ENCODE results near the gene AQP1. TPM values are rescaled to one million over a fixed set of nuclear protein-coding genes. Genes with fewer than 3 reads are reported as not detected.

Gene AQP1
- polyA plus RNA-seq, 1 donor (not counting 4 experiments of a cell fraction or from before 2014, with no cell fraction given), result 0.07 TPM

DNA sequence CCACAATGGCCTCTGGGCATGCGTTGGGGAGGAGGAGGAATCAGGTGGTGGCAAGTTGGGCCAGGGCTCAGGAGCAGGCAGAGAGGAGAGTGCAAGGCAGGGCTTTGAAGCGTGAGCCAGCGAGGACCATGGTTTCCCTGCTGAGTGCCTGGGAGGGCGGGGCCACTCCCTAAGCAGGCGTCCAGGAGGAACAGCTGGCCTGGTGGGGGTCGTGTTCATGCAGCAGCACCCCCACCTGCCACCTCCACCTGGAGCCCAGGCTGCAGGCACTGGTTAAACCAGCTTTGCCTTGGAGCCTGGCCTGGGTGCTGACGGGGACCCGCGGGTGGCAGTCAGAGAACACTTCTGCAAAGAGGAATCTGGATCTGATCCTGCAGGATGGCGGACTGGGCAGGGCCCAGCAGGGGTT, 24.2 kb upstream of the AQP1 start:
- FAIRE-seq, result no peak
- Histone ChIP-seq H2AFZ (ENCODE audit: control insufficient read depth, low read length) (no peak overlapping the region), H3K79me2 (ENCODE audit: control insufficient read depth, insufficient read depth, low read length) (no peaks in the 10 kb centered on the region), H3K4me2 (ENCODE audit: control insufficient read depth, extremely low read depth, insufficient read depth, low read depth, low read length) (no peak overlapping the region), H3K27me3 (ENCODE audit: control insufficient read depth, extremely low read depth, insufficient read depth, low read length) (peaks cover 16% of the 10 kb centered on the region), H3K36me3 (ENCODE audit: control insufficient read depth in 2 of 2, extremely low read depth in 1 of 2, insufficient read depth in 2 of 2, low read length in 2 of 2) (no peaks in the 10 kb centered on the region), H3K27ac (ENCODE audit: control insufficient read depth, insufficient read depth, low read length) (no peak overlapping the region), H3K4me3 (ENCODE audit: control insufficient read depth in 2 of 3, extremely low read depth in 1 of 3, insufficient read depth in 2 of 3, low read depth in 1 of 3, low read length in 3 of 3) (no peak overlapping the region), H4K20me1 (ENCODE audit: control insufficient read depth, extremely low read depth, insufficient read depth, low read length) (no peaks in the 10 kb centered on the region), H3K9ac (ENCODE audit: control insufficient read depth, extremely low read depth, insufficient read depth, low read length) (no peak overlapping the region), H3K9me1 (ENCODE audit: control insufficient read depth, extremely low read depth, insufficient read depth, low read length) (no peaks in the 10 kb centered on the region), H3K9me3 (ENCODE audit: control insufficient read depth, low read depth, low read length) (no peaks in the 10 kb centered on the region), H3K4me1 (ENCODE audit: control insufficient read depth, extremely low read depth, insufficient read depth, low read length) (no peaks in the 10 kb centered on the region)
- DNase-seq (ENCODE audit: low read depth, low spot score), result no peak
- TF ChIP-seq, protein P1, sequence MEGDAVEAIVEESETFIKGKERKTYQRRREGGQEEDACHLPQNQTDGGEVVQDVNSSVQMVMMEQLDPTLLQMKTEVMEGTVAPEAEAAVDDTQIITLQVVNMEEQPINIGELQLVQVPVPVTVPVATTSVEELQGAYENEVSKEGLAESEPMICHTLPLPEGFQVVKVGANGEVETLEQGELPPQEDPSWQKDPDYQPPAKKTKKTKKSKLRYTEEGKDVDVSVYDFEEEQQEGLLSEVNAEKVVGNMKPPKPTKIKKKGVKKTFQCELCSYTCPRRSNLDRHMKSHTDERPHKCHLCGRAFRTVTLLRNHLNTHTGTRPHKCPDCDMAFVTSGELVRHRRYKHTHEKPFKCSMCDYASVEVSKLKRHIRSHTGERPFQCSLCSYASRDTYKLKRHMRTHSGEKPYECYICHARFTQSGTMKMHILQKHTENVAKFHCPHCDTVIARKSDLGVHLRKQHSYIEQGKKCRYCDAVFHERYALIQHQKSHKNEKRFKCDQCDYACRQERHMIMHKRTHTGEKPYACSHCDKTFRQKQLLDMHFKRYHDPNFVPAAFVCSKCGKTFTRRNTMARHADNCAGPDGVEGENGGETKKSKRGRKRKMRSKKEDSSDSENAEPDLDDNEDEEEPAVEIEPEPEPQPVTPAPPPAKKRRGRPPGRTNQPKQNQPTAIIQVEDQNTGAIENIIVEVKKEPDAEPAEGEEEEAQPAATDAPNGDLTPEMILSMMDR (optimal IDR thresholded peaks at IDR 0.05 in 1 of 3, IDR thresholded peaks at IDR 0.05 in 1 of 3, conservative IDR thresholded peaks at IDR 0.05 in 1 of 3; ENCODE audit: extremely low read depth in 1 of 3, insufficient read depth in 2 of 3, low read length in 3 of 3), result no peak
- no peak for TF ChIP-seq EZH2 (IDR thresholded peaks at IDR 0.05; ENCODE audit: low read length)
- dilution Hi-C loops (cut with MboI; ENCODE audit: extremely low pct_ligation_motif_present, low sequenced_read_pairs), result no loop called here

DNA sequence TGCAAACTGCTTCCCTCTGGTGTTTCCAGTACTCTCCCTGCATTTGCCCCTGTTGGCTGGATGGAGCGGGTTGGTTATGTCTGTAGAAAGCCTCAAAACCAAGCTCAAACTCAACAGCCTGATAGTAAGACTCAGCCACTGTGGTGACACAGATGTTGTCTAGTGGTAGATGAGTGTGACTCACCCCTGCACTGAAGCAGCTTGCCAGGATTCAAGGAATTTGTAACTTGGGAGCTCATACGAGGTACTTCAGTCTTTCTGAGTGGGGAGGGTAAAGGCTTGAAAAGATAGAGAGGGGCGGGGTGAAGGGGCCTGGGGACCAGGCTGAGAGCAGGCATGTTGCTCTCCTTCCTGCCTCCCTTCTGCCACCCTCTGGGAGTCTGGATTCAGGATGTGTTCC, 22.9 kb upstream of the AQP1 start:
- Histone ChIP-seq H3K9me3 (ENCODE audit: control insufficient read depth, low read depth, low read length) (no peaks in the 10 kb centered on the region), H3K4me2 (ENCODE audit: control insufficient read depth, extremely low read depth, insufficient read depth, low read depth, low read length) (no peak overlapping the region), H3K9me1 (ENCODE audit: control insufficient read depth, extremely low read depth, insufficient read depth, low read length) (no peaks in the 10 kb centered on the region), H2AFZ (ENCODE audit: control insufficient read depth, low read length) (no peak overlapping the region), H4K20me1 (ENCODE audit: control insufficient read depth, extremely low read depth, insufficient read depth, low read length) (no peaks in the 10 kb centered on the region), H3K4me1 (ENCODE audit: control insufficient read depth, extremely low read depth, insufficient read depth, low read length) (no peaks in the 10 kb centered on the region), H3K27ac (ENCODE audit: control insufficient read depth, insufficient read depth, low read length) (no peak overlapping the region), H3K27me3 (ENCODE audit: control insufficient read depth, extremely low read depth, insufficient read depth, low read length) (peaks cover 24% of the 10 kb centered on the region), H3K4me3 (ENCODE audit: control insufficient read depth in 2 of 3, extremely low read depth in 1 of 3, insufficient read depth in 2 of 3, low read depth in 1 of 3, low read length in 3 of 3) (no peak overlapping the region), H3K36me3 (ENCODE audit: control insufficient read depth in 2 of 2, extremely low read depth in 1 of 2, insufficient read depth in 2 of 2, low read length in 2 of 2) (no peaks in the 10 kb centered on the region), H3K79me2 (ENCODE audit: control insufficient read depth, insufficient read depth, low read length) (no peaks in the 10 kb centered on the region), H3K9ac (ENCODE audit: control insufficient read depth, extremely low read depth, insufficient read depth, low read length) (no peak overlapping the region)
- dilution Hi-C loops (cut with MboI; ENCODE audit: extremely low pct_ligation_motif_present, low sequenced_read_pairs), result no loop called here
- DNase-seq (ENCODE audit: low read depth, low spot score), result peak; percentile 4
- peak; percentile 87 for FAIRE-seq
- no peak for TF ChIP-seq EZH2 (IDR thresholded peaks at IDR 0.05; ENCODE audit: low read length)
- TF ChIP-seq, protein P1 (optimal IDR thresholded peaks at IDR 0.05 in 1 of 3, IDR thresholded peaks at IDR 0.05 in 1 of 3, conservative IDR thresholded peaks at IDR 0.05 in 1 of 3; ENCODE audit: extremely low read depth in 1 of 3, insufficient read depth in 2 of 3, low read length in 3 of 3), result no peak
